GM19239 (cell line): Measurements from ENCODE around the gene BCL2L12.
A peak's percentile ranks its signal among the peaks of the same experiment; 100 is the strongest.

ENCODE experiments used
- DNase-seq: peaks from one replicate; pipeline ENCODE4 v3.0.0; 2011; ENCODE audit warnings: low spot score; ENCODE audit not compliant: insufficient read length
- FAIRE-seq: peaks from 2 replicates; lab custom pipeline; 2011; peaks lifted over from hg19 to GRCh38; lab: Jason Lieb, UNC

BCL2L12 gene

GRCh38 chr19:49641688-49642491 lies 23.8 kb upstream of the BCL2L12 start, which contains the start of gene SCAF1:
Gene SCAF1 (plus strand): TSS chr19:49642209. CDS start chr19:49645027, 2,818 bp downstream.
- peak; percentile 97 for FAIRE-seq

GRCh38 chr19:49642492-49643035 lies 23.2 kb upstream of the BCL2L12 start:
- FAIRE-seq (peak; percentile 40), DNase-seq (no peak)

More at GRCh38 chr19:49641688-49642491, 23.8 kb upstream of the BCL2L12 start, which contains the start of gene SCAF1:
- DNase-seq = peak; percentile 94

GRCh38 chr19:49643466-49643865 lies 22.3 kb upstream of the BCL2L12 start:
- FAIRE-seq (peak; percentile 75), DNase-seq (no peak)

GRCh38 chr19:49645592-49645991 lies 20.1 kb upstream of the BCL2L12 start:
- no peak for DNase-seq

GRCh38 chr19:49645995-49646394 lies 19.7 kb upstream of the BCL2L12 start:
- DNase-seq = no peak
- no peak for FAIRE-seq

More at GRCh38 chr19:49645592-49645991, 20.1 kb upstream of the BCL2L12 start:
- FAIRE-seq = no peak

- no peak for FAIRE-seq
- DNase-seq = no peak
Measured at GRCh38 chr19:49646586-49646985, 19.1 kb upstream of the BCL2L12 start.

- DNase-seq (no peak), FAIRE-seq (no peak)
Measured at GRCh38 chr19:49651029-49651819, 14.5 kb upstream of the BCL2L12 start.

- DNase-seq (no peak), FAIRE-seq (no peak)
Measured at GRCh38 chr19:49651820-49652550, 13.7 kb upstream of the BCL2L12 start.

GRCh38 chr19:49652551-49653465 lies 12.9 kb upstream of the BCL2L12 start:
- DNase-seq (no peak), FAIRE-seq (no peak)

- DNase-seq (no peak), FAIRE-seq (no peak)
Measured at GRCh38 chr19:49653466-49653806, 12.3 kb upstream of the BCL2L12 start.

GRCh38 chr19:49654581-49654980 lies 11.2 kb upstream of the BCL2L12 start:
- DNase-seq = no peak
- FAIRE-seq = no peak

GRCh38 chr19:49655570-49656455 lies 9.9 kb upstream of the BCL2L12 start:
- DNase-seq = no peak
- FAIRE-seq = no peak

- DNase-seq (no peak), FAIRE-seq (no peak)
Measured at GRCh38 chr19:49656456-49657109, 9.2 kb upstream of the BCL2L12 start.

GRCh38 chr19:49657493-49658138 lies 8.1 kb upstream of the BCL2L12 start:
- no peak for FAIRE-seq

GRCh38 chr19:49658139-49658517 lies 7.6 kb upstream of the BCL2L12 start:
- FAIRE-seq = no peak
- DNase-seq = no peak

More at GRCh38 chr19:49657493-49658138, 8.1 kb upstream of the BCL2L12 start:
- no peak for DNase-seq

- DNase-seq (no peak), FAIRE-seq (no peak)
Measured at GRCh38 chr19:49658566-49659442, 6.9 kb upstream of the BCL2L12 start.
